ENCODE measurements around the gene XRCC1.

DNA sequence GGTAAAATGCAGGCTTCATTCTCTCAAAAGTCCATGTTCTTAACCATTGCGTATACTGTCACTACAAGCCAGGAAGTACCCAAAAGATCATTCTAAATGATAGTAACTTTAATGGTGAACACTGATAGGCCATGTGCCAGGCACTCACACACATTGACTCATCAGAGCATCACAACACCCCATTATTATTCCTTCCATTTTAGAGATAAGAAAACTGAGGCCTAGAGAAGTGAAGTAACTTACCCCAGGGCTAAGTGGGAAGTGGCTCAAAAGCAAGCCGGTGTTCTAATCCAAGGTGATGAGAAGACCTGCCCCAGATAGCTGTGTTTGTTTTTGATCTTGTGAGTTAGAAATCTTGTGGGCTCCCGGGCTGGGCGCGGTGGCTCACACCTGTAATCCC is 69.4 kb downstream of the XRCC1 start:
- TF ChIP-seq, protein P1, sequence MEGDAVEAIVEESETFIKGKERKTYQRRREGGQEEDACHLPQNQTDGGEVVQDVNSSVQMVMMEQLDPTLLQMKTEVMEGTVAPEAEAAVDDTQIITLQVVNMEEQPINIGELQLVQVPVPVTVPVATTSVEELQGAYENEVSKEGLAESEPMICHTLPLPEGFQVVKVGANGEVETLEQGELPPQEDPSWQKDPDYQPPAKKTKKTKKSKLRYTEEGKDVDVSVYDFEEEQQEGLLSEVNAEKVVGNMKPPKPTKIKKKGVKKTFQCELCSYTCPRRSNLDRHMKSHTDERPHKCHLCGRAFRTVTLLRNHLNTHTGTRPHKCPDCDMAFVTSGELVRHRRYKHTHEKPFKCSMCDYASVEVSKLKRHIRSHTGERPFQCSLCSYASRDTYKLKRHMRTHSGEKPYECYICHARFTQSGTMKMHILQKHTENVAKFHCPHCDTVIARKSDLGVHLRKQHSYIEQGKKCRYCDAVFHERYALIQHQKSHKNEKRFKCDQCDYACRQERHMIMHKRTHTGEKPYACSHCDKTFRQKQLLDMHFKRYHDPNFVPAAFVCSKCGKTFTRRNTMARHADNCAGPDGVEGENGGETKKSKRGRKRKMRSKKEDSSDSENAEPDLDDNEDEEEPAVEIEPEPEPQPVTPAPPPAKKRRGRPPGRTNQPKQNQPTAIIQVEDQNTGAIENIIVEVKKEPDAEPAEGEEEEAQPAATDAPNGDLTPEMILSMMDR (conservative IDR thresholded peaks at IDR 0.05; ENCODE audit: low read depth, low read length), result no peak
- TF ChIP-seq POLR2A (IDR thresholded peaks at IDR 0.05; ENCODE audit: low read depth, low read length), result no peak
- no peak for TF ChIP-seq MXI1 (IDR thresholded peaks at IDR 0.05; ENCODE audit: borderline replicate concordance, low read depth, low read length)
- TF ChIP-seq, protein P2, sequence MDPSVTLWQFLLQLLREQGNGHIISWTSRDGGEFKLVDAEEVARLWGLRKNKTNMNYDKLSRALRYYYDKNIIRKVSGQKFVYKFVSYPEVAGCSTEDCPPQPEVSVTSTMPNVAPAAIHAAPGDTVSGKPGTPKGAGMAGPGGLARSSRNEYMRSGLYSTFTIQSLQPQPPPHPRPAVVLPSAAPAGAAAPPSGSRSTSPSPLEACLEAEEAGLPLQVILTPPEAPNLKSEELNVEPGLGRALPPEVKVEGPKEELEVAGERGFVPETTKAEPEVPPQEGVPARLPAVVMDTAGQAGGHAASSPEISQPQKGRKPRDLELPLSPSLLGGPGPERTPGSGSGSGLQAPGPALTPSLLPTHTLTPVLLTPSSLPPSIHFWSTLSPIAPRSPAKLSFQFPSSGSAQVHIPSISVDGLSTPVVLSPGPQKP (IDR thresholded peaks at IDR 0.05; ENCODE audit: borderline replicate concordance, low read depth, low read length), result no peak
- no peak for TF ChIP-seq CHD1 (IDR thresholded peaks at IDR 0.05; ENCODE audit: low read depth, low read length)
- TF ChIP-seq, protein P3, sequence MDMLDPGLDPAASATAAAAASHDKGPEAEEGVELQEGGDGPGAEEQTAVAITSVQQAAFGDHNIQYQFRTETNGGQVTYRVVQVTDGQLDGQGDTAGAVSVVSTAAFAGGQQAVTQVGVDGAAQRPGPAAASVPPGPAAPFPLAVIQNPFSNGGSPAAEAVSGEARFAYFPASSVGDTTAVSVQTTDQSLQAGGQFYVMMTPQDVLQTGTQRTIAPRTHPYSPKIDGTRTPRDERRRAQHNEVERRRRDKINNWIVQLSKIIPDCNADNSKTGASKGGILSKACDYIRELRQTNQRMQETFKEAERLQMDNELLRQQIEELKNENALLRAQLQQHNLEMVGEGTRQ (IDR thresholded peaks at IDR 0.05; ENCODE audit: low read depth, low read length), result no peak
- no peak for TF ChIP-seq SMC3 (IDR thresholded peaks at IDR 0.05; ENCODE audit: low read depth, low read length)
